ENCODE results near the gene EMID1.
"Not testable (repeated sequence)": the region's sequence is repeated elsewhere in the genome, so short reads cannot be mapped to it uniquely, and the experiment has no call there.

EMID1 gene

DNA sequence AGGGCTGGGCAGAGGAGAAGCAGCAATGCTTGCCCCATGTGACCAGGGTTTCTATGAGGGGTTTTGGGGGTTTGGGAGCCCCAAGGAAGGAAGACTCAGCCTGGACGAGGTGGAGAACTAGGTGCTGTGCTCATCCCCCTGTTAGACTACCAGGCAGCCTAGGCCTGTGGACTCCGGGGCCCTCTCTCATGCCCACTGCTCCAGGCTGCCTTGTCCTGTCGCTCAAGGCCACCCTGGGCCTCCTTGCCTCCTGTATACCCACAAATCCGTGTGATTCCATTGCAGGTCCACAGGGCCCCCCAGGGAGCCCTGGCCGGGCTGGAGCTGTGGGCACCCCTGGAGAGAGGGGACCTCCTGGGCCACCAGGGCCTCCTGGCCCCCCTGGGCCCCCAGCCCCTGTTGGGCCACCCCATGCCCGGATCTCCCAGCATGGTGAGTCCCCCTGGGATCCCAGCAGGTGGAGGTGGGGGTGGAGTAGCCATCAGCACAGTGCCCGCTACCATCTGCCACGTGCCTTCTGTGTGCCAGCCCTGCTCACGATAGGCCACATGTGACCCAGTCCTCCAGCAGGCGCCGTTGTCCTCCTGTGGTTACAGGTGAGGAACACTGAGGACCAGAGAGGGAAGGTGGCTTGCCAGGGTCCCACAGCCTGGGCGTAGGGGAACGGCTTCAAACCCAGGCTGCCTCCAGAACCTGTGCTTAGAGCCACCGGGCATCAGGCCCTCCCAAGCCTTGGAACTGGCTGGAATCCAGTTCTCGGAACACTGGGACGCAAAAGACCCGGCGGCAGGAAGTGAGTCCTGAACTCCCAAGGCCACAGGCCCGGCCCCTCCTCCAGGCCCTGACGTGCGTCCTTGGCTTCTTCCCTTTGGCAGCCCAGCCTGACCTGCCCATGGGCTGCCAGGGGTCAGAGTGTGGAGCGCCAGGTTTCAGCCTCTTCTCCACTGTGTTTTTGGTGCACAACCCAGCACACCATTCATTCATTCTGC, 26.6 kb downstream of the EMID1 start:
- peak; percentile 26 for DNase-seq (ENCODE audit: low spot score)

DNA sequence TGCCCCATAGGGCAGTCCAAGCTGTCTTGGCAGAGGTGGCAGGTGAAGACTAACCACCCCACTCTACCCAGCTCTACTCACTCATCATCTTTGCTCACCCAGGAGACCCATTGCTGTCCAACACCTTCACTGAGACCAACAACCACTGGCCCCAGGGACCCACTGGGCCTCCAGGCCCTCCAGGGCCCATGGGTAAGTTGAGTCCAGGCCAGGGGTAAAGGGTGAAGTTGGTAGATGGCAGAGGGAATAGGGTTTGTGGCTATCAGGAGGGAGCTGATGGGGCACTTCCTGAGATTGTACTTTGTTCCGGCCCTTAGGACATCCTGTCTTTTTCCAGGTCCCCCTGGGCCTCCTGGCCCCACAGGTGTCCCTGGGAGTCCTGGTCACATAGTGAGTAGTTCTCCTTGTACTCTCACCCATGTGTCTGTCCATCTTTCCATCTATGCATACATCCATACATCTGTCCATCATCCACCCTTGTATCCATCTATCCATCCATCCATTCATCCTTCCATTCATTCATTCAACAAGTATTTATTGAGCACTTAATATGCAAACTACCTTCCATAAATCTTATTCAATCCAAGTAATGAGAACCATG, 27.7 kb downstream of the EMID1 start:
- peak; percentile 9 for DNase-seq (ENCODE audit: low spot score)

DNA sequence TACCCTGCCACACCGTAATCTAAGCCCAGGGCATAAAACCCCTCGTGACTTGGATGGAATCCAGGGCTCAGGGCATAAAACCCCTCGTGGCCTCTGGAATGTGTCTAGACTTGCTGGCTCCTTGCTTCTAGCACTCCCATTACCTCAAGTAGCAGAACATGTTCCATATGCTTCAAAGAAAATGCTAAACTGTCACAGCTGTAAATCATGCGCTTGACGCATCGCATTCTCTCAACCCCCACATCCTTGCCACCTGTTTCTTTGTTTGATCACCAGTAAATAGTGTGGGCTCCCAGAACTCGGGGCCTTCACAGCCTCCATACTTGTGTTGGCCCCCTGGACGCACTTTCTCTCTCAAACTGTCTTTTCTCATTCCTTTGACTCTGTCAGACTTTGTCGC, 34.8 kb downstream of the EMID1 start:
- not testable (repeated sequence) for DNase-seq (ENCODE audit: low spot score)

DNA sequence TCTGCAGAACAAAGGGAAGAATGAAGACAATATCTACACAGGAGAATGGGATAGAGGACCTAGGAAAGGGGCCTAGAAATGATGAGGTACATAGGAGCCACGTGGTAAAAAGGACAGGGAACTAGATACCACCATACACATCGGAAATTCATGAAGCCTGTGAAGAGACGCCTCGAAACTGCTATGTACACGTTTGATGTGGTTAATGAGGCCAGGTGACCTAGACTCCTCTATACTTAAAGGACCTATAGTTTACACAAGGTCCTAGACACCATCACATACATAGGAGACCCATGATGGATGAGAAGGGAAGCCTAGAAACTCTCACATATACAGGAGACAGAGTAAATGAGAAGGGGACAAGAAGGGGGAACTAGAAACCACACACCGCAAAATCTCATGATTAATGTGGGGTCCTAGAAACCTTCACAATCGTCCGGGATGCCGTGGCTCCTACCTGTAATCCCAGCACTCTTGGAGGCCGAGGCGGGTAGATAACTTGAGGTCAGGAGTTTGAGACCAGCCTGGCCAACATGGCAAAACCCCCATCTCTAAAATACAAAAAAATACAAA, 38.3 kb downstream of the EMID1 start:
- no peak for DNase-seq (ENCODE audit: low spot score)

DNA sequence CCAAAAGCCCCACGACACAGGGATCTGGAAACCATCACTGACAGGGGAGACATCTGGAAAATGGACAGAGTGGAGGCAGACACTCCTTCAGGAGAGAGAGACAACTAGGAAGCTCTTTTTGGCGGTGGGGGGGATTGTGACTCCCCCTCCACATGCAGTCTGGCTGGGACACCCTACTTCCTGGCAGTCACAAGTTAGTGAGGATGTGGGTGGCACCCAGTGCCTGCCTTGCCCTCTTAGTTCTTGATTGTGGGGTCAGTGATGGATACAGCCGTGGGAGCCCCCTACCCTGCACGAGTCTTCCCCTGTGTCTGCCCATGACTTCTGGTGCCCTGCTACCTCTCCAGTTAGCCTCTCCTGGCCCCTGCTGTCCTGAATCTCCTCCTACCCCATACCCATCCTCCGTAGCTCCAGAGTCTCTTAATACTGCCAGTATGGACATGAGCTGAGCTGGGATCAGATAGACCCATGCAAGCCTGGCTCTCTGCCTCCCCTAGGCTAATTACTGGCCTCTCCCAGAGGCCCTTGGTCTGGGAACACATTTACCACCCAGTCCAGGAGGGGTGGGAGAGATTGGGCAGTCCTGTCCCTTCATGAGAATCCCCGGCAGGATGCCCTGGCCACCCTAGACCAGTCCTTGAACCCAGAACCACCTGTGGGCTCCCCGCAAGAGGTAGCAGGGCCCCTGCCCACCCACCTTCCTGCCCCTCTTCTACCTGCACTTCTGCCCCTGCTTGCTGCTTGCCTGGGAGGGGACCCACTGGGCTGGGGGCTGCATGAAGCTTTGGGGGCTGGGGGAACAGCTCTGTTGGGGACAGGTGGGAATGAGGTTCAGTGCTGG, 39.3 kb downstream of the EMID1 start:
- peak; percentile 3 for DNase-seq (ENCODE audit: low spot score)

DNA sequence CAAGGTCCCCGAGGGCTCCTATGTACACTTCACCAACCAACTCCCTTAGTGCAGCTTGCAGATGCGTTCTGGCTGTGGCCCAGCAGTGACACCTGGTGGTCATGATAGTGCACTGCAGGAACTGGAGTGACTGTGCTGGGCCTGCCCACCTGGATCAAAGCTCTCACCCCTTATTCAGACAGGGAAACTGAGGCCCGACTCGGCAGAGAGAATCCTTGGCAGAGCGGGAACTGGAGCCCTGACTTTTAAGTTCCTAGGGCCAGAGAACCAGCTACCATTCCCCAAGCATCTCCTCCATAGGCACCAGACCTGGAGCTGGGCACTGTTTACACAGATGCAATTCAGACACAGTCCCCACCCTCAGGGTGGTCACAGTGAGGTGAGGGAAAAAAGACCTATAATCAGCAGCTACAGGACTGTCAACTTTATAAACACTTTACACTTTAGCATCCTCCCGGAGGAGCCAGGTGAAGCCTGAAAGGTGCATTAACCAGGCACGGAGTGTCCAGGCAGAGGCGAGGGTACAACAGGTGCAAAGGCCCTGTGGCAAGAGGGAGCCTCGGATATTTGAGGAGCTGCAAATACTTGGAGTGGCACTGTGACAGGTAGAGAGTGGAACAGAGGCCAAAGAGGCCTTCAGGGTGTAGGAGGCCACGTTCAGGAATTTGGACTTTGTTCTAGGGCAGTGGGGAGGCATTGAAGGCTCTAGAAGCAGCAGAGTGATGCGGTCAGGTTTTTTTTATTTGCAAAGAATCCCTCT, 40.1 kb downstream of the EMID1 start:
- peak; percentile 90 for DNase-seq (ENCODE audit: low spot score)

DNA sequence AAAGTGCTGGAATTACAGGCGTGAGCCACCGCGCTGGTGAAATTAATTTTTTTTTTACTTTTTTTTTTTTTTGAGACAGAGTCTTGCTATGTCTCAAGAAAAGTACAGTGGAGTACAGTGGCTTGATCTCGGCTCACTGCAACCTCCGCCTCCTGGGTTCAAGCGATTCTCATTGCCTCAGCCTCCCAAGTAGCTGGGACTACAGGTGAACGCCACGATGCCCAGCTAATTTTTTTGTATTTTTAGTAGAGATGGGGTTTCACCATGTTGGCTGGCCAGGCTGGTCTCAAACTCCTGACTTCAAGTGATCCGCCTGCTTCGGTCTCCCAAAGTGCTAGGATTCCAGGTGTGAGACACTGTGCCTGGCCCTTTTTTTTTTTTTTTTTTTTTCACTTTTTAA, 42.2 kb downstream of the EMID1 start:
- DNase-seq (ENCODE audit: low spot score), result not testable (repeated sequence)

DNA sequence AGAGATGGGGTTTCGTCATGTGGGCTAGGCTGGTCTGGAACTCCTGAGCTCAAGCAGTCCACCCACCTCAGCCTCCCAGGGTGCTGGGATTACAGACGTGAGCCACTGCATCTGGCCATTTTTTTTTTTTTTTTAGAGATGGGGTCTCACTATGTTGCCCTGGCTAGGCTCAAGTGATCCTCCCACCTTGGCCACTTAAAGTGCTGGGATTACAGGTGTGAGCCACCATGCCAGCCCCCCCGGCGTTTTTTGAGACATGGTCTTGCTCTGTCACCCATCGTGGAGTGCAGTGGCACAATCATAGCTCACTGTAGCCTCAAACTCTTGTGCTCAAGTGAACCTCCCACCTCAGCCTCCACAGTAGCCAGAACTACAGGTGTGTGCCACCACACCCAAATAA, 45.6 kb downstream of the EMID1 start:
- DNase-seq (ENCODE audit: low spot score), result no peak

GRCh38 chr22:29251981-29252911, 46.5 kb downstream of the EMID1 start:
- no peak for DNase-seq (ENCODE audit: low spot score)

- DNase-seq (ENCODE audit: low spot score), result no peak
These were observed 48.0 kb downstream of the EMID1 start for GRCh38 chr22:29253561-29254285.

DNA sequence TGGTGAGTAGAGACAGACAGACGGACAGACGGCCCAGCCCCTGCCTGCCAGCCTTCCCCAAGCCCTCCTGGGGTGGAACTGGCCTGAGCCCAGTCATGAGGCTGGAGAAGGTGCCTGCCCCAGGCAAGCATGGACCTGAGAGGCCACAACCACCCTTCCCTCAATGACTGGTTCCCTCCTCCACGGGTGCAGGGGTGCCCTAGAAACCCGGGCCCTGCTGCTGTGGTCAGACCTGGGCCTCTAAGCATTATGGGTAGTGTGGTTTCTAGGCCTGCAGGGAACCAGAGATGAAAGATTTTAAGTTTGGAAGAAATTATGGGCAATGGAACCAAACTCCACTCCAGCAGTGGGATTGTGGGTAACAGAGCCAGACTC, 48.6 kb downstream of the EMID1 start:
- DNase-seq (ENCODE audit: low spot score), result no peak

DNA sequence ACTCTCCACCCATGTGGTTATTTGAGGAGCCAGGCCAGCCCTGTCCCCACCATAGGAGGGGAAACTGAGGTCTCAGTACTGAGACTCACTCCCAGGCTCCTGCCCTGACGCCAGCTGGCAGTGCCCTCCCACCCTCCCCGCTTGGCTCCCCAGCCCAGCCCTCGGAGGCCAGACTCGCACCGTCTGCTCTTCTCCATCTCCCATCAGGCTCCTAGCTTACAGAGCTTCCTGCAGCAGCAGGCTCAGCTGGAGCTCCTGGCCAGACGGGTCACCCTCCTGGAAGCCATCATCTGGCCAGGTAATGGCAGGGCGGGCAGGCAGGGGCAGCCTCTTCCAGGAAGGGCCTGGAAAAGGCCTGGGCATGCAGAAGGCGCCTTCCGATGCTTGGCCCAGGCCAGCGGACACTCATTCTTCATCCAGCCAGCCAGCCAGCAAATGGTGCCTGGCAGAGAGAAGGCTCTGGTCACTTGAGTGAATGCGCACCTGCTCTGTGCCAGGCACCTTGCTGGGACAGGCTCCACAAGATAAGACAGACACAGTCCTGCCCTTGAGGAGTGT, 49.4 kb downstream of the EMID1 start:
- DNase-seq (ENCODE audit: low spot score), result no peak

DNA sequence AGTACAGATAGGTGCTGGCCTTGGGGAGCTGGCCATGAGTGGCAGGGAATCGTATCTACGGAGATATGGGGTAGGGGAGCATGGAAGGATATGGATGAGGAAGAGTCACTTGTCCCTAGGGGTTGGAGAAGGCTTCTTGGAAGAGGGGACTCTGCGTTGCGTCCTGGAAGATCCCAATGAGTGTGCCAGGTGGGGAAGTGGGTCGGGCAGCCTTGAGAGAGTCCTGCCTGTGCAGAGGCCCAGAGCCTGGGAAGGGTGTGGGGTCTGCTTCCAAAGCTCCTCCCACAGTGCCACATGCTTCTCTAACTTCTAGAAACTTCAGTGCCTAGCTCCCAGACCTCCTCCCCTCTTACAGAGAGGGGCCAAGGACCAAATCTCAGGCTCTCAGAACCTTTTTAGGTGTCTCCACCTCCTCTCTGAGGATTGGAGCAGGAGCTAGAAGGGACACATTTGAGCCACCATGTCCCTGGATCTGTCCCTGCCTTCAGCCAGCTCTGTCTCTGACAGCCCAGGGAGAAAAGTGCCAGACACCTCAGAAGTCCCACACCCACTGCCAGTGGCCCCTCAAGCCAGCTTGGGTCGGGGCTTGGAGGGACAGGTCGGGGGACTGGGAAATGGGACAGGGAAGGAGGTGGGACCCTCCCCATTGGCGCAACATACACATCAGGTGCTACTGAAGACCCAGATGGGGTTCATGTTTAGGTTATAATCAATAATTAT, 51.1 kb downstream of the EMID1 start:
- no peak for DNase-seq (ENCODE audit: low spot score)

- no peak for DNase-seq (ENCODE audit: low spot score)
These were observed 52.1 kb downstream of the EMID1 start for GRCh38 chr22:29257751-29258181.

DNA sequence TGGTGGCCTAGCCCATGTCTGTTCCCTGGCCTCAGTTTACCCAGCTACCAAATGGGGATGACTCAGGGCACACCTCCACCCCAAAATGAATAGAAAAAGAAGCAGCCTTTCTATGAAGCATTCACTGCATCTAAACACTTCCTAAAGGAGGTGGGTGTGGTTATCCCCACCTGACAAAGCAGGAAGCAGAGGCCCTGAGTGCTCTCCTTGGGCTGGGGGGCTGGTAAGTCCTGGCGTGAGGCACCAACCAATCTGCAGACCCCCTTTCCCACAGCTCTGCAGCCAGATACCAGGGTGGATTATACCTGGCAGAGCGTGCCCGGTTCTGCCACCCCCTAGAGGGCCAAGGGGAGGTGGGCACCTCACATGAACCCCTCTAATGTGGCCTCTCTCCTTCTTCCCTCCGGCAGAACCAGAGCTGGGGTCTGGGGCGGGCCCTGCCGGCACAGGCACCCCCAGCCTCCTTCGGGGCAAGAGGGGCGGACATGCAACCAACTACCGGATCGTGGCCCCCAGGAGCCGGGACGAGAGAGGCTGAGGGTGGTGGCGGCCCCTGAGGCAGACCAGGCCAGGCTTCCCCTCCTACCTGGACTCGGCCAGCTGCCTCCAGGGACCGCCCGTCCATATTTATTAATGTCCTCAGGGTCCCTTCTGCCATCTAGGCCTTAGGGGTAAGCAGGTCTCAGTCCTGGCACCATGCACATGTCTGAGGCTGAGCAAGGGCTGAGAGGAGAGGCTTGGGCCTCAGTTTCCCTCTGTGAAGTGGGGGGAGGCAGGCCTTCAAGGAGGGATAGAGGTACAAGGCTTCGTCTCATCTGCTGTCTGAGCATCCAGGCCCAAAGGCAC, 52.9 kb downstream of the EMID1 start:
- no peak for DNase-seq (ENCODE audit: low spot score)

DNA sequence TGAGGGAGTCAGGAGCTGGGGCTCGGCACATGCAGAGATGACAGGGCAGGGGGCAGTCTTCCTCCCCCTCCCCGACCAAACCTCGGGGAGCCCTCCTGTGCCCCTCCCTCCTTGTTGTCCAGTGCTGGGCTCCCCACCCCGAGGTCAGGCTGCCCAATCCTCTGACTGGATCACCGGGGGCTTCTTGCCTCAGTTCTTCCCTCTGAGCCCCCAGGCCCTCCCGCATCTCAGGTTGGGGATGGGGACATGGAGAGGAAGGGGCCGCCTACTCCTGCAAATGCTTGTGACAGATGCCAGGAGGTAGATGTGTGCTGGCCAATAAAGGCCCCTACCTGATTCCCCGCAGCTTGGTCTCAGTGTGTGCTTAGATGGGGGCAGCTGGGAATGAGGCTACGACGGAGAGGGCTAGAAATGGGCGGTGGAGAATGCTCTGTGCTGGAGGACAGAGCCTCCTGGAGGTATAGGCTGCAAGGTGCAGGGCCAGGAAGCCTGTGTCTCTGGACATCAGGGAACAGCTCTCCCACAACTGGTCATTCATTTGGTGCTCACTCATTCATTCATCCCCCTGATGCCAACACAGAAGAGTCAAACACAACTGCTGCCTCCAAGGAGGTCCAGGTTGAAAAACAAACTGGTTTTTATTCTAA, 53.7 kb downstream of the EMID1 start:
- DNase-seq (ENCODE audit: low spot score), result peak; percentile 71

DNA sequence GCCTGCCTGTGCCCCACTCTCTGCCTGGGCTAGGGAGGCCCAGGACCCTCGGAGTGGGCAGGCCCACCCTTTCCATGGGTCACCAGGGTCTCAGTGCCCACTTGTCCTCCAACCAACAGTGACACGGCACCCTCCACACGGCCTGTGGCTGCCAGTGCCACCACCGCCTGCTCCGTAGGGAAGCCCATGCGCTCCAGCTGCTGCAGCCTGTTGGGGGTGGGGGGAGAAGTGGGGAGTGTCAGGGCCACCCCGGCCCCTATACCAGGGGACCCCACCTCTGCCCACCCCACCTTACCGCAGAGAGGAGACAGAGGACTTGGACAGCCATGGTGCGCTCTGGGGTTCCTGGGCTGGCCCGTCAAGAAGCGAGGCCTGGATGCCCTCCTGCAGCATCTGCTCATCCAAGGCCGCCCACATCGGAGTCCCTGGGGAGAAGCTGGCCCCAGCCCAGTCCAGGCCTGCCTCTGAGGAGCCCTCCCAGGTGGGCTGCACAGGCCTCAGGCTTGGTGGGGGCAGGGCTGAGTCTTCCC, 54.4 kb downstream of the EMID1 start:
- no peak for DNase-seq (ENCODE audit: low spot score)
